Measurements from ENCODE around the gene GRIA4. TPM values are rescaled to one million over a fixed set of nuclear protein-coding genes. Genes with fewer than 3 reads are reported as not detected.

Gene GRIA4
- total RNA-seq, 4 donors from 2014 or later: 0.08 to 1.0 (median 0.76) TPM

DNA sequence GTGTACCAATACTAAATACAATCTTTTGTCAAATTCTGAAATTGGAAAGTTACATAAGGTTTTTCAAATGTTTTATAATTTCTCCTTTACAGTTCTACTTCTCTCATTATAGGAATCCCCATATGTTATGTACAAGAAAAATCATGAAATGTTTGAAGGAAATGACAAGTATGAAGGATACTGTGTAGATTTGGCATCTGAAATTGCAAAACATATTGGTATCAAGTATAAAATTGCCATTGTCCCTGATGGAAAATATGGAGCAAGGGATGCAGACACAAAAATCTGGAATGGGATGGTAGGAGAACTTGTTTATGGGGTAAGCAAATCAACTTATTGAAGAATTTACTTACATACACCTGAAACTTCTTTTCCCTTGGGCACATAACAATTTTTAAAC is 308.7 kb downstream of the GRIA4 start:
- TF ChIP-seq, protein P1, sequence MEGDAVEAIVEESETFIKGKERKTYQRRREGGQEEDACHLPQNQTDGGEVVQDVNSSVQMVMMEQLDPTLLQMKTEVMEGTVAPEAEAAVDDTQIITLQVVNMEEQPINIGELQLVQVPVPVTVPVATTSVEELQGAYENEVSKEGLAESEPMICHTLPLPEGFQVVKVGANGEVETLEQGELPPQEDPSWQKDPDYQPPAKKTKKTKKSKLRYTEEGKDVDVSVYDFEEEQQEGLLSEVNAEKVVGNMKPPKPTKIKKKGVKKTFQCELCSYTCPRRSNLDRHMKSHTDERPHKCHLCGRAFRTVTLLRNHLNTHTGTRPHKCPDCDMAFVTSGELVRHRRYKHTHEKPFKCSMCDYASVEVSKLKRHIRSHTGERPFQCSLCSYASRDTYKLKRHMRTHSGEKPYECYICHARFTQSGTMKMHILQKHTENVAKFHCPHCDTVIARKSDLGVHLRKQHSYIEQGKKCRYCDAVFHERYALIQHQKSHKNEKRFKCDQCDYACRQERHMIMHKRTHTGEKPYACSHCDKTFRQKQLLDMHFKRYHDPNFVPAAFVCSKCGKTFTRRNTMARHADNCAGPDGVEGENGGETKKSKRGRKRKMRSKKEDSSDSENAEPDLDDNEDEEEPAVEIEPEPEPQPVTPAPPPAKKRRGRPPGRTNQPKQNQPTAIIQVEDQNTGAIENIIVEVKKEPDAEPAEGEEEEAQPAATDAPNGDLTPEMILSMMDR (IDR thresholded peaks at IDR 0.05): no peak
- TF ChIP-seq POLR2A (IDR thresholded peaks at IDR 0.05): no peak
- intact Hi-C loops (cut with DNase I; ENCODE audit: low total_unique reads): no loop called here
- DNase-seq (ENCODE audit: low spot score in 2 of 2): no peak
- H3K4me3 ChIP-seq (ENCODE audit: low read depth, poor library complexity, severe bottlenecking): no peak overlapping the region

DNA sequence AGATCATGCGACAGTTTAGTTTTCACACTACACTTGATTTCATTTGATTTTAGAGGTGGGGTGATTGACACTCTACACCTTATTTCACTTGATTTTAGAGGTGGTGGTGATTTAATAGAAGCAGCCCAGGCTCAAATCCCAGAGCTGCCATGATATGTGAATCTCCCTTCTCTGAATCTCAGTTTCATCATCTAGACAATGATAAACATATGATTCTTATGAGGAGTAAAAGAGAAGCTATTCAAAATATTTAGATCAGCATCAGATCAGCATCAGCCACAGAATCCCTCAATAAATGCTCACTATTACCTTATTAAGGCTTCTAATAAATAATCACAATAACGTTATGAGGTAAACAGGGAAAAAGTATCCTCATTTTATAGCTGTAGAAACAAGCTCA is 313.4 kb downstream of the GRIA4 start:
- intact Hi-C loops (cut with DNase I; ENCODE audit: low total_unique reads): no loop called here
- no peak overlapping the region for H3K4me3 ChIP-seq (ENCODE audit: low read depth, poor library complexity, severe bottlenecking)
- DNase-seq (ENCODE audit: low spot score in 2 of 2): no peak
- WGBS, 2 donors: 69 to 72% methylated on average over 2 of the region's 2 CpGs
- TF ChIP-seq, protein P1 (IDR thresholded peaks at IDR 0.05): no peak
- TF ChIP-seq POLR2A (IDR thresholded peaks at IDR 0.05): no peak

DNA sequence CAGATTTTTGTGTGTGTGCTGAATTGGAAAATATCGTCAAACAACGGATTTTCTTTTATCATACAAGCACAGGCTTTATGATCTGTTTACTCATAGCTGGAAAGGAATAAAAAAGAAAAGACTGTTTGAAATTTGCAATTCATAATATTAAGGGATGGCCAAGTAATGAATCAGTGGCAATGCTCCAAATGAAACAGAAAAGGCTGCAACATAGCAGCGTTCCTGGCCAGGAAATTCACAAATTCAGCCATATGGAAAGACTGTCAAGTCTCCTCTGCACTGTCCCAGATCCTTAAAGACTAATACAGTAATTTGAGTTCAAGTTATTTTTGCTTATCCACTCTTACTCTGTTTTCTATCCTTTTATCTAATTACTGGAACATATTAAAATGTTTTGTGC is 313.9 kb downstream of the GRIA4 start:
- 16 to 21% methylated on average over 3 of the region's 3 CpGs for WGBS, 2 donors
- intact Hi-C loops (cut with DNase I; ENCODE audit: low total_unique reads): no loop called here
- no peak for DNase-seq (ENCODE audit: low spot score in 2 of 2)
- no peak overlapping the region for H3K4me3 ChIP-seq (ENCODE audit: low read depth, poor library complexity, severe bottlenecking)
- TF ChIP-seq POLR2A (IDR thresholded peaks at IDR 0.05): no peak
- TF ChIP-seq, protein P1 (IDR thresholded peaks at IDR 0.05): no peak

DNA sequence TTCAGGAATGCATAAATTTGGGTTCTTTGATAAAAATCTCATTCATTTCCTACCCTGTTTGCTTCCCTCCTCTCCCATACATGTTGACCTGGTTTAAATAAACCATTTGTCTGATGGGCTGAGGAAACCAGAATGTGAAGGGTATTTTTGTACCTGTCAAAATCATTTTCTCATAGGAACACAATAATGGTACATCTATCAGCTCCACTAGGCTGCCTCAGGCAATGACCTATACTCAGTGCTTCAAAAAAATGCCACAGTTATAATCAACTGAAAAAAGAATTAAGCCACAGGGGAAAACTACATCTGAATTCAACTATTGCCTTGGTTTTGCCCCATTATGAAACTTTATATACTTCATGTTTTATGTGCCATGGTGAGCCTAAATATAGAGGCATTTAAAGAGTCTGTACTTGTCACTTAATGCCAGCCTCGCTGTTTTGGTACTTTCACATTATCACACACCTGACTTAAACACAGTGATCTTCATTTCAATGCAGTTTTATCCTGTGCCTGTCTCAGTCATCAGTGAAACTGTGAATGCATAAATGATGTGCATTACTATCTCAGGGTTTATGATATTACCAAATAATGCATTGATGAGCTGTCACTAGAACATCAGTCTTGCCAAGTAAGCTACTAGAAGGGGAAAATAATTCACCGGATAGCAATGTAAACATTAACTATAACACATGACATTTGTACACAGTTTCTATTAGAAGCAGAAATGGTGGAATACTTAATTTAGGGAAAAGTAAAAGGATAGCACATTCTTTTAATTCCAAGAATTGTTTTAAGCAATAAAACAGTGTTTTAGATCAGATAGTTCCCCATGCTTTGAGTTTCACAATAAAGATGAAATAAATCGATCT is 319.4 kb downstream of the GRIA4 start:
- TF ChIP-seq POLR2A (IDR thresholded peaks at IDR 0.05): no peak
- TF ChIP-seq, protein P1 (IDR thresholded peaks at IDR 0.05): no peak
- H3K4me3 ChIP-seq (ENCODE audit: low read depth, poor library complexity, severe bottlenecking): no peak overlapping the region
- 37 to 46% methylated on average over 3 of the region's 3 CpGs for WGBS, 2 donors
- intact Hi-C loops (cut with DNase I; ENCODE audit: low total_unique reads): no loop called here
- no peak for DNase-seq (ENCODE audit: low spot score in 2 of 2)

DNA sequence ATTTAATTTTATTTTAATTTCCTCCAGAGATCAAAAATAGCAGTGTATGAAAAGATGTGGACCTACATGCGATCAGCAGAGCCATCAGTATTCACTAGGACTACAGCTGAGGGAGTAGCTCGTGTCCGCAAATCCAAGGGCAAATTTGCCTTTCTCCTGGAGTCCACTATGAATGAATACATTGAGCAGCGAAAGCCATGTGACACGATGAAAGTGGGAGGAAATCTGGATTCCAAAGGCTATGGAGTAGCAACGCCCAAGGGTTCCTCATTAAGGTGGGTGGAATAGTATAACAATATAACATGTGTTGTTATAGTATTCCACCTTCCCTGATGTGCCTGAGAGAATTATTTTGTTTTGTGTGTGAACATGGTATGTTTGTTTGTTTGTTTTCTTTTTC is 323.8 kb downstream of the GRIA4 start:
- no peak for DNase-seq (ENCODE audit: low spot score in 2 of 2)
- TF ChIP-seq POLR2A (IDR thresholded peaks at IDR 0.05): no peak
- TF ChIP-seq, protein P1 (IDR thresholded peaks at IDR 0.05): no peak
- intact Hi-C loops (cut with DNase I; ENCODE audit: low total_unique reads): no loop called here
- 86 to 94% methylated on average over 6 of the region's 6 CpGs for WGBS, 2 donors
- H3K4me3 ChIP-seq (ENCODE audit: low read depth, poor library complexity, severe bottlenecking): no peak overlapping the region

DNA sequence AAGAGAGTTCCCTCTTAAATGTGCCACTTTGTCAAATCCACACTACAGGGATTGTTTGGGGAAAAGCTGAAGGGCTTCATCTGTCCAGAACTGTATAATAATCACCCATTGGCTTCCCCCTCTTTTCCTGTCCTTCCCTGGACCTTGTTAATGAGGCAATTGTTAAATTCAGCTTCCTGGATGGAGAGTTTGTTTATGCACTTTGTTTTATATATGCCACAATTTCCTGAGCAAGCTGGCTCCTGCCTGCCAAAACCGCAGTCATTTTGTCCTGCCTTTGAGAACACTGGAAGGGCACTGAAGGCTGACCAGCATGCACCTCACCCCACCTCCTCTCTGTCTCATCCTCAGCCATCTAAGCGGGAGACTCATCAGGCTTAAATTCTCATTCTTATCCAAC is 325.9 kb downstream of the GRIA4 start:
- DNase-seq (ENCODE audit: low spot score in 2 of 2): no peak
- intact Hi-C loops (cut with DNase I; ENCODE audit: low total_unique reads): no loop called here
- no peak overlapping the region for H3K4me3 ChIP-seq (ENCODE audit: low read depth, poor library complexity, severe bottlenecking)
- 53 to 65% methylated on average over 2 of the region's 2 CpGs for WGBS, 2 donors
- TF ChIP-seq, protein P1 (IDR thresholded peaks at IDR 0.05): no peak
- no peak for TF ChIP-seq POLR2A (IDR thresholded peaks at IDR 0.05)

Measured in lower leg skin (tissue), 4 donors.